ENCODE data around the gene FRMD4A.

FRMD4A gene

GRCh38 chr10:13681960-13682359, 648.8 kb downstream of the FRMD4A start:
- no peak for DNase-seq

GRCh38 chr10:13681528-13681927, 649.2 kb downstream of the FRMD4A start:
- DNase-seq = no peak

DNA sequence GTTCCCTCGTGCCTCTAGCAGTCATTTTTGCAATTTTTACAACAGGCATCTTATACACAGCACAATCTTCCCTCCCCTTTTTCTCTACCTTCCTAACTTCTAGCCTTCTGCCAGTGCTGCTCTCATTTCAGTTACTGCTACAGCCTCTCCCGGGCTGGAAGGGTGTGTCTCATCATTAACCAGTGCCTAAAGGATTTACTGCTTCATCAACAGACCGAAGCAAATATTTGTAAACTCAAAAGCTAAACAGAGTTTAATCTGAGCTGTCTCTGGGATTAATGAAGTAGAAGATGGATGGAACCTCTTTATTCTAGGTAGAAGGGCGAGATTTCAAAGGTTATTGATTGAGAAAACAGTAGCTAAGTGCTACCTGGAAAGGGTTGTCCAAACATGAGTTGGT, 649.6 kb downstream of the FRMD4A start:
- DNase-seq = no peak

GRCh38 chr10:13678101-13678843, 652.5 kb downstream of the FRMD4A start:
- DNase-seq = no peak

DNA sequence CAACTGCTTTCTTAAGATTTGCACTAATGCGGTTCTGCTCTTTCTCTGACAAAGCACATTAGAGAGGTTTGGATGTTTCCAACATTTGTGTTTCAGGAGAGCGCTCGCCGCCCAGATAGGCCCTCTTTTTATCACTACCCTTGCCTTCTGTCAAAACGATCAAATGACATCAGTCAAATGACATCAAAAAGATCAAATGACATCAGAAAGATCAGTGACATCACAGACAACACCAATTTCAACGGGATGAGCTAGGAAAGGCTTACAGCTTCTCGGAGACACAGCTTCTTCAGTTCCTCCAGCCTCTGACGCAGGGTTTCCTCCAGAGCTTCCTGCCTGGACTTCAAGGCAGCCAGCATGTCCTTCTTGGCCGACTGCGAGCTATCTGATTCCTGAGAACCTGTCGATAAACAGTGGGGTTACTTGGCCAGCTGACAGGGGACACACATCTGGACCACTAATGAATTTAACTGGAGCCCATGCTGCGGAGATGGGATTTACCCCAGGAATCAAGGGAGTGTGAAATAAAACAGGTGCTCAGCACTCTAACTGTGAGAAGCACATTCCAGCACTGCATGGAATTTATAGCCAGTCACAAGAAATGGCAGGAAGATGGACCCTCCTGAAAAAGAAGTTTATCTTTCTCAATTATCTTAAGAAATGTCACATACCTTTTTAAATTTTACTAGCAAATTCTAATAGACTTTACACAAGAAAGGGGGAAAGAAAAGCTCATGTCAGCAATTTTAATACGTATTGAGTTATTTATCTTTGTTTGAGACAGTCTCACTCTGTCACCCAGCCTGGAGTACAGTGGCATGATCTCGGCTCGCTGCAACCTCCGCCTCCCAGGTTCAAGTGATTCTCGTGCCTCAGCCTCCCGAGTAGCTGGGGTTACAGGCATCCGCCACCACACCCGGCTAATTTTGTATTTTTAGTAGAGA, 655.8 kb downstream of the FRMD4A start:
- no peak for DNase-seq

- DNase-seq = no peak
These were observed 657.6 kb downstream of the FRMD4A start for GRCh38 chr10:13673156-13673555.

GRCh38 chr10:13672548-13672947, 658.2 kb downstream of the FRMD4A start:
- DNase-seq = no peak

- no peak for DNase-seq
These were observed 658.8 kb downstream of the FRMD4A start for GRCh38 chr10:13671904-13672303.

DNA sequence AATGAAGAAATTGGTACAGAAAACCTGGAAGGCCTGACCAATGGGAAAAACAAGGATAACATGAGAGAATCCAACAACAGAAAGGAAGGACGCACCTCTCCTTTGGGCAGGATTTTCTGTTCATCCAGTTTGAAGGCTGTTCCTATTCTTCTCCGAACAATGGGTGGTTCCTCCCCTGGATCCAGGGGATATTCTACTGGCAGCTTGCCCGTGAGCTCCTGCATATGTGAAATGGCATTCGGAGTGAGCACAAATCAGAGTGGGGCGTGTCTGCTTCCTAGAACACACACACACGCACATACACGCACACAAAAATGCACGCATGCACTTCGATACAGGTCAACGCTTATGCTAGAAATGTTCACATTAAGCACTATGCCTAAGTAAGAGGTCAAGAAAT, 660.4 kb downstream of the FRMD4A start:
- DNase-seq = no peak

DNA sequence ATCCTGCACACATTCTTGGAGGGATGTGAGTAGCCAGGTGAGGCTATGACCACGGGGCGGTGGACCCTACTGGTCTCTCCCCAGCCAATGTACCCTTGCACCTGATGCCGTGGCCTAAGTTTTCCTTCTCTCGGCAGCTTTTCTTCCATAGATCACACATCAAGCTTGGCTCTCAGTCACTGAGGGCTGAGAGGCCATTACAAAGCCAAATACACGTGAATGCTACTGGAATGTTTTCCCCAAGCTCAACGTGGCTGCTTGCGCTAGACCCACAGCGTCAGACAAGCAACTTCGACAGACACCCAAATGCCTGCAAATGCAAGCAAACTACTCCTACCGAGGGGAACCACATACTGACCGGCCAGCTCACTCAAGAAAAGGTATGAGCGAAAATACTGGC, 660.8 kb downstream of the FRMD4A start:
- no peak for DNase-seq

DNA sequence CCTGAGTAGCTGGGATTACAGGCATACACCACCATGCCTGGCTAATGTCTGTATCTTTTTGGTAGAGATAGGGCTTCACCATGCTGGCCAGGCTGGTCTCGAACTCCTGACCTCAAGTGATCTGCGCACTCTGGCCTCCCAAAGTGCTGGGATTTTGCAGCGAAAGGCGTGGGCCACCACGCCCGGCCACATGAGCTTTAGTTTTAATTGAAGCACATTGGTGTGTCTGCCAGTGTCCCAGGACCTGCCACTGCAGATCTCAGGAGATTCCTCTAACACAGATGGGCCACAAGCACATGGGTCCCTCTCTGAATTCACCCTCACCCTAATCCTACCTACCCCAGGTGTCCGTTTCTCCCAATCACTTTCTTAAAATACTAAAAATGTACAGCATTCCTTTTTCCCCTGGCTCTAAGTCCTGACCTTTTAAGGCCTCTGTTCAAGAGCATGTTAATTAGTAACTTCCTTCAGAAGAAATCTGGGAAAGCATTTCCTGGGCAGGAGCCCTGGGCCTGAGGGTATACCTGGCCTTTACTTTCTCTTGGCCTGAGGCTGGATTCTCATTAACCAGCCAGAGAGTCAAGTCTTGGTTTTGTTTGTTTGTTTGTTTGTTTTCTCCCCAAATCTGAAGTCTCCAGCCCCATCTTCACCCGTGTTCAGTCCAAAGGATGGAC, 661.4 kb downstream of the FRMD4A start:
- no peak for DNase-seq

DNA sequence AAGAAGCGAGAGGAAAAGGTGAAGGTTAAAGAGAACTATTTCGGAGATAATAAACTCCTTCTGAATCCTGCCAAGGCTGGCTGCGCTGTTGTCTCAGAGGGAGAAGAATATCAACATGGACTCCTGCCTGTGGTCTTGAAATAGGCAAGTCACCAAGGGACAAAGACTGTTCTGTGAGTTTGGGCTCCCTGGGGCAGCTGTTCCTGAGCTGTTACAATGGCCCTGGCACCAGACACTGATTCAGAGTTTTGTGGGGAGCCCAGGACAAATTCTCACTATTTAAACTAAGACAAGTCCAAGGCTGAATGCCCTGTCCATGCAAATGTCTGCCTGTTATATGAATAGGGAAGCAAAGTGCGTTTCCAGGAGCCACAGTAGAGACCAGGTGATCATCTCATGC, 662.6 kb downstream of the FRMD4A start:
- no peak for DNase-seq

- no peak for DNase-seq
These were observed 665.0 kb downstream of the FRMD4A start for GRCh38 chr10:13665516-13666262.

DNA sequence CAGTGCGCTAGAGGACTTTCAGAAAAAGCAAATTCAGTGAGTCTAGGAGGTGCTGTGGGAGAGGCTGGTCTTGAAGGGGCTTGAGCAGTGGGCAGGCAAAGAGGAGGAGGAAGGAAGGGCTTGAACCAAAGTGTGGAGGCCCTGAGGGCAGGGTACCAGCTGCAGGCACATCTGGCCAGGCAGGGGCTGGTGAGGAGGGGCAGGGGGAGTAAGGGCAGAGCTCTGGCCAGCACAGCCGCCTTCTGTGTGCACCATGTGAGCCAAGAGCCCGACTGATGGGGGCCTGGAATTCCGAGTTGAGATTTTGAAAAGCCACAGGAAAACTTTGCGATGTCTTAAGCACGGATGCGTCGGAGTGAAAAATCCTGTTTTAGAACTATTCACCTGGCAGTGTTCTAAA, 669.5 kb downstream of the FRMD4A start:
- DNase-seq = no peak

DNA sequence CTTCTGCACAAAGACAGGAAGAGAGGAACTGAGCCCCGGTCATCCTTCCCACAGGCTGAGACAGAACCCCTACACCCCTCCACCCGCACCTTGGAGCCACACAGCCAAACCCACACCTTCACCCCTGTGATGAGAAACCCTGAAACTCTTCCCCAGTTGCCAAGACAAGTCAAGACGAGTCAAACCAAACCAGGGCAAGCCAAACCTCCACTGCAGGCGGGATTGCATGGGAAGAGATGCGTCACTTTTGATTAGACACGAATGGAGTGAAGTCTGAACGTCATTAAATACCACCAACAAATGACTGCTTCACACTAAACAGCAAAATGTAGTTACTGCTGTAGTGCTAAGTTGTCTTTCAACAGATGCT, 670.2 kb downstream of the FRMD4A start:
- DNase-seq = no peak

- peak; percentile 57 to 65 for DNase-seq
These were observed 670.7 kb downstream of the FRMD4A start for GRCh38 chr10:13659887-13660550.

DNA sequence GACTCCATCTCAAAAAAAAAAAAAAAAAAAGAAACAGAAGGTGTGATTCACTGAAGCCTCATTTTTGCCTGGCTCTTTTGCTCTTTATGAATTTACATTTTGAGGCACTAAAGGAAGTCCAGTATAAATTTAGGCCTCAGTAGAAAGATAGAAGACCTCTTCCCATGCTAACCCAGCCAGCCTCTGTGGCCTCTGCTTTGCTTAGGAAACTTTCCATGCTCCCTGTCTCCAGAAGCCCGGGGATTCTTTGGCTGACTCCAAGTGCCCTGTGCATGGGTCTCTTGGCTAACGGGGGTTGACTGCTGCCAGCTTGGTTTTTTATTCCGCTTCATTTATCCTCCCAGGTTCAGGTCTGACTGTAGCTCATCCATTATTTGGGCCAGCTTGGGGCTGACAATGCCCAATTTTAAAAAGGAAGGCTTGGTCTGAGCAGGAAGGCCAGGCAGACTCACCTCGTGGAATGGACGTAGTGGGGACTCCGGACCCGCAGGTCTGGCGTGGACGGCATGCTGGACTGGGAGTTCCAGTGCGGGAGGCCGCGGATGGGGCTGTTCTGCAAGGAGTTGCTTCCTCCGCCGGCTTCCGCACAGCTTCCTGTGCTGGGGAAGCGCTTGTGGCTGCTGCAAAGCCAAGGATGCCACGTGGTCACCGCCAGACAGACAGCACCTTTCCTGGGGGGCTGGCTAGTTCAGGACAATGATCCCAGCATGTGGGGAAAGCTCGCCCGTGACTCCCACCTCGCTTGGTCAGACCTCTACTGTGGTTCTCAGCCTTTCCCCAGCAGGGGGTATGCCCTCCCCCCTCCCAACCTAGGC, 671.6 kb downstream of the FRMD4A start:
- peak in 1 of 2 donors; percentile 10 for DNase-seq

- no peak for DNase-seq
These were observed 672.5 kb downstream of the FRMD4A start for GRCh38 chr10:13658264-13658663.

DNA sequence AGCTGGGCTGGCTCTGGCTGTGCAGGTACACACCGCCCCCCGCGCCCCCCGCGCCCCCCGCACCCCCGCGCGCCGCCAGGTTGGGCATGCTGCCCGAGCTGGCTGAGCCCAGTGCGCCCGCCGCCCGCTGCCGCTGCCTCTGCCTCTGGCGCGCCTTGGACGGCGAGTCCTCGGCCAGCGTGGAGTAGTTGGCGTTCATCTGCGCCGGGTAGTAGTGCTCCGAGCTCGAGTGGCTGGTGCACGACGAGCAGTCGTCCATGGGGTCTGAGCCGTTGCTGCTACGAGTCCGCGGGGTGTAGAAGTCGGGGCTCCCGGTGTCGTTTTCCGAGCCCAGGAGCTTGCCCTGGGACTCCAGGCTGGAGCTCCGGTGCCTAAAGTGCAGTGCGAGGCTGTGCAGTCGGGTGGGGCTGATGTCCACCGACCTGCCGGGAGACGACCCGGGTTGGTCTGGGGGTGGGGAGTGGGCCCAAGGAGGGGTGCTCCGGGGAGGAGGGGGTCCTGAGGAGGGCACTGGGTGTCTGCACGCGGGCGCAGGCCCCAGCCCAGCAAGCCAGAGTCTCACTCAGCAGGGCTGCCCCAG, 673.5 kb downstream of the FRMD4A start:
- no peak for DNase-seq

DNA sequence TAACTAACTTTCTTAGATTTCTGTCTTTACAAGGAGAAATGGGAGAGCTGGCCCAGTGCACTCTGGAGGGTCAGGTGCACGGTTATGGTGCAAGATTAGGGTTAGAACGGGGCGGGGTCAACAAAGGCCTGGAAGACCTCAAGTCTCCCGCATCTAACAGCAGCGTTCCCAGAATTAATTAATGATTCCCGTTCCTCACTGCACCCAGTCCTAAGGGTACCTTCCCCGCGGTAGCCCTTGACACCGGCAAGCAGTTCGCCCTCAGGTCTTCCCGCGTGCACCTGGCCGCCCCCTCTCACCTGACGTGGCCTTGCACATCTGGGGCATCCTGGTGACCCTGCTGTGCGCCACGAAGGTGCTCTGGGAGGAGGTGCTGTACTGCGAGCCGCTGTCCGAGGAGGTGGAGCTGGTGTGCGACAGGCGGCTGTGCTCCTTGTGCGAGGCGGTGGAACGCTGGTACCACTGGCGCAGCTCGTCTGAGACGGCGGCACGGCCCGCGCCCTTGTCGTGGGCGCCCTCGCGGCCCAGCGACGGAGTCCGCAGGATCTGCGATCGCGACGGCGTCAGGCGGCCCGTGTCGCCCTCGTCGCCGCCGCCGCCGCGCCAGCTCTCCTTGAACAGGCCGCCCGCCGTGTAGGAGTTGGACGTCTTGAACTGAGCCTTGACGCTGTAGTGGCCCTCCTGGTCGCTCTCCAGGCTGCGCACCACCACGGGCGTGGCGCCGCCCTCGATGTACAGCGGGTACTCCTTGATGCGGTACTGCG, 674.2 kb downstream of the FRMD4A start:
- no peak for DNase-seq
